Measurements from ENCODE around the gene COMMD4. TPM values are rescaled to one million over a fixed set of nuclear protein-coding genes. Genes with fewer than 3 reads are reported as not detected.

Gene COMMD4
- total and polyA plus RNA-seq, 10 of the 15 experiments (the other 5 are each of a cell fraction or from before 2014, with no cell fraction given): 14.5 to 118 (median 75.3) TPM

GRCh38 chr15:75352186-75353080, 16.6 kb downstream of the COMMD4 start (continued):
- TF ChIP-seq ZNF687 (IDR thresholded peaks at IDR 0.05) (no peak), FOS (IDR thresholded peaks at IDR 0.05; ENCODE audit: borderline replicate concordance, extremely low read depth, insufficient read length) (no peak), MTA3 (IDR thresholded peaks at IDR 0.05; ENCODE audit: borderline replicate concordance, low read length) (no peak), PKNOX1 (IDR thresholded peaks at IDR 0.05) (no peak), IKZF1 (conservative IDR thresholded peaks at IDR 0.05) (no peak), YY1 (IDR thresholded peaks at IDR 0.05; ENCODE audit: low read depth, low read length) (no peak), WRNIP1 (IDR thresholded peaks at IDR 0.05; ENCODE audit: borderline replicate concordance, low read depth, low read length) (no peak)

Measured in GM12878 (cell line).